Large intestine (tissue), 3 donors: ENCODE data around the gene MAN1A2. TPM values are rescaled to one million over a fixed set of nuclear protein-coding genes. Genes with fewer than 3 reads are reported as not detected.

Experiments
- DNase-seq, 2 donors: peaks; one replicate each; pipeline versions ENCODE4 v3.0.0 to v3.0.0-alpha.2; 2013
- H3K27ac ChIP-seq: one replicate; pipeline ENCODE4 v1.5.1; 2013; ENCODE audit warnings: low read length
- H3K27me3 ChIP-seq: 2 replicates; pipeline ENCODE4 v1.6.1; 2013; ENCODE audit warnings: low read length; ENCODE audit not compliant: control insufficient read depth, insufficient read depth
- H3K36me3 ChIP-seq: 2 replicates; pipeline ENCODE4 v1.6.1; 2013; ENCODE audit warnings: low read length; ENCODE audit not compliant: control insufficient read depth, insufficient read depth
- H3K4me1 ChIP-seq: one replicate; pipeline ENCODE4 v1.6.1; 2013; ENCODE audit warnings: low read length; ENCODE audit not compliant: control insufficient read depth, insufficient read depth
- H3K4me3 ChIP-seq: one replicate; pipeline ENCODE4 v1.5.1; 2013; ENCODE audit warnings: low read length
- H3K9me3 ChIP-seq: one replicate; pipeline ENCODE4 v1.6.1; 2013; ENCODE audit warnings: mild to moderate bottlenecking, low read depth, low read length, moderate library complexity; ENCODE audit not compliant: control insufficient read depth
- WGBS: methylation state at CpG from one replicate; pipeline ENCODE4 v1.1.5; 2013; ENCODE audit warnings: low lambda C conversion rate; ENCODE audit not compliant: insufficient coverage; 5-methylcytosine and 5-hydroxymethylcytosine counted together
- polyA plus RNA-seq: library from polyadenylated mRNA; unstranded; fragments of 120-200 nt; gene quantifications from one replicate; pipeline ENCODE4 v1.2.1, GENCODE V29; 2013

MAN1A2 gene
- polyA plus RNA-seq, 1 donor = 28.3 TPM

DNA sequence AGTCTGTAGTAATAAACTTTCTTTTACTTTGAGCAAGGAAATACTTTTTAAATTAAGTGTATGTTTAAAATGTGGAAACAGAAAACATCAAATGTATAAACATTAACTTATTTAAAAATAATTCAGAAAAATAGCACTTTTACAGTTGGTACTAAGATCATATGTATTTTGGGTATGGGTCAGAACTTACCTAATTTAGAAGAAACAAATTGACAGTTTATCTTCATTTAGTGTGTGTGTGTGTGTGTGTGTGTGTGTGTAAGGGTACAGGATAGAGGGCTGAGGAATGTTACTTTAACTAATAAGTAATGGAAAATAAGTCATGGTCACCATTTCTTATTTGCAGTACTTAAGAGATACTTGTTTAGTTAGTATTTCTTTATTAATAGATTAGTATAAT lies 3.3 kb downstream of the MAN1A2 start:
- H3K36me3 ChIP-seq = no peaks in the 10 kb centered on the region
- no peaks in the 10 kb centered on the region for H3K27me3 ChIP-seq
- H3K4me3 ChIP-seq = peak overlapping the region; percentile 88
- no peak overlapping the region for H3K27ac ChIP-seq
- H3K4me1 ChIP-seq = peaks cover under 1% of the 10 kb centered on the region
- no peak for DNase-seq
- no peaks in the 10 kb centered on the region for H3K9me3 ChIP-seq

DNA sequence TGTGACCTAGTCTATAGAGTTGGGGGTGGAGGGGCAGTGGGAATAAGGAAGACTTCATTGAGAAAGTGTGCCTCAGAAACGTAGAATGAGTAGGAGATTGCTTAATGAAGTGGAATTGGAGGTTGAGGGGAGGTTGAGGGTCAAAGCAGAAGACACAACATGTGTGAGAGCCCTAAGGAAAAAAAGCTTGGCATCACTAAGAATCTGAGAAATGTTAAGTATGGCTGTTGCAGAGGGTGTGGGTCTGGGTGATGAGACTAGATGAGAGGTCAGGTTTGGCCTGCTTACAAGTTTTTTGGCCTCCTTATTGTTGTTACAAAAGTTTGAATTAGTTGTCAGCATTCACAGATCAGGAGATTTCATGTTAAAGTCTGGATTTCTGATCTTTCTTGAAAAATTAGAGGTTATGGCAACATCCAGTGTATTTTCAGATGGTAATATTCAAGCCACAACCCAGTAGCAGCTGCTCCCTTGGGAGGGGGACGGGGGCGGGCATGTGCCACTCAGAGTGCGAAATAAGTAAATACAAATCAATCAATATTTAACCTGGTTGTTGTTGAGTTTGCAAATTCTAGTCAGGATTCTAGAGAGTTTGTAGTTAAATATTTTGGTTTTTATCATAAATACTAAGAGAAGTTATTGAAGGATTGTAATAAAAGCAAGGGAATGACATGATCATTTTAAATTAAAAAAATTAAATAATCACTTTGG lies 4.3 kb downstream of the MAN1A2 start:
- H3K4me1 ChIP-seq = no peaks in the 10 kb centered on the region
- no peak overlapping the region for H3K4me3 ChIP-seq
- no peak overlapping the region for H3K27ac ChIP-seq
- peaks cover 4% of the 10 kb centered on the region for H3K36me3 ChIP-seq
- H3K27me3 ChIP-seq = no peaks in the 10 kb centered on the region
- DNase-seq = no peak
- 17% methylated on average over 1 of the region's 4 CpGs for WGBS
- peaks cover 4% of the 10 kb centered on the region for H3K9me3 ChIP-seq

GRCh38 chr1:117372863-117373412 lies 5.7 kb downstream of the MAN1A2 start:
- Histone ChIP-seq H3K27me3 (no peaks in the 10 kb centered on the region), H3K9me3 (peaks cover 4% of the 10 kb centered on the region), H3K4me1 (no peaks in the 10 kb centered on the region), H3K4me3 (no peak overlapping the region), H3K36me3 (peaks cover 4% of the 10 kb centered on the region), H3K27ac (no peak overlapping the region)
- WGBS = 100% methylated on average over 5 of the region's 5 CpGs
- DNase-seq = no peak

DNA sequence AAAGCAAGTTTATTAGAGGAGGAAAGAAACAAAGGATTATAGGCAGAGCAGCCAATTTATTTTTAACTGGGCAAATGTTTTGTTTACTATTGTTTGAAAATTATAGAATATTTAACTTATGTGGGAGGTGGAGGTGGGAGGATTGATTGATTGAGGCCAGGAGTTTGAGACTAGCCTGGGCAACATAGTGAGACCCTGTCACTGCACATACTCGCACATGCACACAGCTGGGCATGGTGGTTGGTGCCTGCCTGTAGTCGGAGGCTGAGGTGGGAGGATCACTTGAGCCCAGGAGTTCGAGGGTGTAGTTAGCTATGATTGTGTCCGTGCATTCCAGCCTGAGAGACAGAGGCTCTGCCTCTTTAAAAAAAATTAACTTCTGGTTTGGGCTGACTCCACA lies 6.7 kb downstream of the MAN1A2 start:
- no CpG with 5 or more reads among the region's 4 CpGs for WGBS
- Histone ChIP-seq H3K9me3 (peaks cover 4% of the 10 kb centered on the region), H3K36me3 (peaks cover 4% of the 10 kb centered on the region), H3K4me3 (no peak overlapping the region), H3K4me1 (no peaks in the 10 kb centered on the region), H3K27me3 (no peaks in the 10 kb centered on the region), H3K27ac (no peak overlapping the region)
- DNase-seq = no peak

DNA sequence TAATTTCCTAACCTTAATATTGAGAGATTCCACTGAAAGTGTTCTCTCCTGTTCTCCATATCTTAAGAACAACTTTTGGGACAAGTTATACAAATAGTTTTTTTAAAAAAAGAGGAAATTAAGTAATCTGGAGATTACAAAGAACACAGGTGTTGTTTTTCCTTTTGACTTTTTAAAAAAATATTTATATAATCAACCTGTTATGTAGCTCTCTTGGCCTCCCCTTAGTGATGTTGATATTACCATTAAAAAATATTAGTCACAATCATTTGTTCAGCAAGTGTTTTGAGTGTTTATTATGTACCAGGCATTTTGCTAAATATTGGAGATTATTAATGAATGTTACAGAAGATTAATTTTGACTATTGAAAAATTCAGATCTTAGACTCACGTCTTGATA lies 8.1 kb downstream of the MAN1A2 start:
- H3K4me3 ChIP-seq = no peak overlapping the region
- no peaks in the 10 kb centered on the region for H3K27me3 ChIP-seq
- no CpG with 5 or more reads among the region's 1 CpG for WGBS
- DNase-seq = no peak
- no peak overlapping the region for H3K27ac ChIP-seq
- no peaks in the 10 kb centered on the region for H3K4me1 ChIP-seq
- peaks cover 4% of the 10 kb centered on the region for H3K36me3 ChIP-seq
- peaks cover 4% of the 10 kb centered on the region for H3K9me3 ChIP-seq

GRCh38 chr1:117387060-117387633 lies 19.9 kb downstream of the MAN1A2 start:
- H3K4me3 ChIP-seq = no peak overlapping the region
- H3K9me3 ChIP-seq = no peaks in the 10 kb centered on the region
- no CpG with 5 or more reads among the region's 2 CpGs for WGBS
- H3K36me3 ChIP-seq = no peaks in the 10 kb centered on the region
- H3K27me3 ChIP-seq = no peaks in the 10 kb centered on the region
- H3K27ac ChIP-seq = no peak overlapping the region
- no peaks in the 10 kb centered on the region for H3K4me1 ChIP-seq
- DNase-seq = no peak

- Histone ChIP-seq H3K4me3 (no peak overlapping the region), H3K4me1 (no peaks in the 10 kb centered on the region), H3K36me3 (no peaks in the 10 kb centered on the region), H3K27ac (no peak overlapping the region), H3K9me3 (no peaks in the 10 kb centered on the region), H3K27me3 (no peaks in the 10 kb centered on the region)
- DNase-seq = no peak
- WGBS = 83% methylated on average over 1 of the region's 3 CpGs
Observed at GRCh38 chr1:117388328-117388727, 21.1 kb downstream of the MAN1A2 start.

DNA sequence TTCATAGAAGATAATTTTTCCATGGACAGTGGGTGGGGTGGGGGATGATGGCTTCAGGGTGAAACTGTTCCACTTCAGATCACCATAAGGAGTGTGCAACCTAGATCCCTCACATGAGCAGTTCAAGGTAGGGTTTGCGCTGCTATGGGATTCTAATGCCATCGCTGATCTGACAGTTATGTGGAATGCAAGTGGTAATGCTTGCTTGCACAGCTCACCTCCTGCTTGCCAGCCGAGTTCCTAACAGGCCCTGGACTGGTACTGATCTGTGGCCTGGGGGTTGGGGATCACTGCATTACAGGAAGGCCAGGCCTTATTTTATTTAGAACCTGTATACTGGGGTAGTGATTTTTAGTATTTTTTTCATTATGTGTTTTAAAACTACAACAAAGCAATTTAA lies 22.0 kb downstream of the MAN1A2 start:
- Histone ChIP-seq H3K9me3 (no peaks in the 10 kb centered on the region), H3K4me1 (no peaks in the 10 kb centered on the region), H3K4me3 (no peak overlapping the region), H3K36me3 (no peaks in the 10 kb centered on the region), H3K27me3 (no peaks in the 10 kb centered on the region), H3K27ac (no peak overlapping the region)
- no peak for DNase-seq
- WGBS = no CpG with 5 or more reads among the region's 3 CpGs

DNA sequence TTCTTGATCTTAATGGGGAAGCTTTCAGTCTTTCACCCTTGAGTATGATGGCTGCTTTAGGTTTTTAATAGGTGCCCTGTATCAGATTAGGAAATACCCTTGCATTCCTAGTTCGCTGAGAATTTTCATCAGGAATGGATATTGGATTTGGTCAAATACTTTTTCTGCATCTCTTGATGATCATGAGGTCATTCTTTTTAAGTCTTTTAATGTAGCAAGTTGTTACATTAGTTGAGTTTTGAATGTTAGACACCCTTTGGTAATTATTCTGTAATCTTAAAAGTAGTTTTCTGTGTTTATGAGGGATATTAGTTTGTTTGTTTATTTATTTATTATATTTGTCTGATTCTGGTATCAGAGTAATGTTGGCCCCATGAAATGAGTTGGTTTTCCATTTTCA lies 22.5 kb downstream of the MAN1A2 start:
- no peaks in the 10 kb centered on the region for H3K36me3 ChIP-seq
- WGBS = no CpG with 5 or more reads among the region's 1 CpG

GRCh38 chr1:117392771-117393170 lies 25.5 kb downstream of the MAN1A2 start:
- WGBS = no CpG with 5 or more reads among the region's 1 CpG
- Histone ChIP-seq H3K27ac (no peak overlapping the region), H3K9me3 (no peaks in the 10 kb centered on the region), H3K4me1 (no peaks in the 10 kb centered on the region), H3K36me3 (no peaks in the 10 kb centered on the region), H3K4me3 (no peak overlapping the region), H3K27me3 (no peaks in the 10 kb centered on the region)
- DNase-seq = no peak

More for the DNA sequence above, 22.5 kb downstream of the MAN1A2 start:
- H3K27me3 ChIP-seq = no peaks in the 10 kb centered on the region
- no peaks in the 10 kb centered on the region for H3K4me1 ChIP-seq
- H3K27ac ChIP-seq = no peak overlapping the region
- DNase-seq = no peak
- H3K9me3 ChIP-seq = no peaks in the 10 kb centered on the region
- no peak overlapping the region for H3K4me3 ChIP-seq

DNA sequence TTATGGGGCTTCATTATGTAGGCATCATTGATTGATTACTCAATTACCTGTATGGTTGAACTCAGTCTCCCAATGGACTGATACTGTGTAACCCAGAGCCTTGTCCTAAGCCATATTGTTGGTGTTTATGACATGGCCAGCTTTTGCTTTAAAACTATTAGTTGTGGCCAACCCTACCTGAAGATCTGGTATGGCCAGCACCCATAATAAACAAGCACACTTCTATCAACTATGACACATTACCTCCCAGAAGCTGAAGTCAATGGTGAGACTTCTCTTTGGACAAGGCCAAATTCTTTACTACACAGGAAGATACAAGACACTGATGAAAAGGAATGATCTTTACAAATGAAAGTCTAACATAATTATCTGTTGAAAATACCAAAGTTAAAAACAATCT lies 28.8 kb downstream of the MAN1A2 start:
- Histone ChIP-seq H3K36me3 (no peaks in the 10 kb centered on the region), H3K27me3 (no peaks in the 10 kb centered on the region), H3K9me3 (no peaks in the 10 kb centered on the region), H3K4me3 (no peak overlapping the region), H3K4me1 (no peaks in the 10 kb centered on the region), H3K27ac (no peak overlapping the region)
- DNase-seq = no peak
